Progenitor cell of endocrine pancreas (in vitro differentiated cells): ENCODE results near the gene SAFB. TPM values are rescaled to one million over a fixed set of nuclear protein-coding genes. Genes with fewer than 3 reads are reported as not detected.

Experiments
- DNase-seq: peaks from one replicate; pipeline ENCODE4 v3.0.0; 2021; ENCODE audit warnings: low spot score; ENCODE audit not compliant: unreplicated experiment
- H3K27ac Mint-ChIP-seq: 2 replicates; pipeline ENCODE4 v1.8.0; 2021; ENCODE audit warnings: mild to moderate bottlenecking, moderate library complexity, mixed read lengths
- H3K27me3 Mint-ChIP-seq: 2 replicates; pipeline ENCODE4 v1.8.0; 2021; ENCODE audit warnings: mixed read lengths
- H3K36me3 Mint-ChIP-seq: 2 replicates; pipeline ENCODE4 v1.8.0; 2022; ENCODE audit warnings: mixed read lengths; ENCODE audit not compliant: insufficient read depth
- H3K4me1 Mint-ChIP-seq: 2 replicates; pipeline ENCODE4 v1.8.0; 2021; ENCODE audit warnings: low read depth, mixed read lengths
- H3K4me3 Mint-ChIP-seq: 2 replicates; pipeline ENCODE4 v1.8.0; 2021; ENCODE audit warnings: low read depth, mild to moderate bottlenecking, moderate library complexity, mixed read lengths
- H3K9me3 Mint-ChIP-seq: 2 replicates; pipeline ENCODE4 v1.8.0; 2021; ENCODE audit warnings: low read depth, mixed read lengths
- total RNA-seq: library from RNA; stranded (reverse); gene quantifications from 2 replicates; pipeline ENCODE4 v1.2.1, GENCODE V29; 2021
- TF ChIP-seq, protein P1 (sequence below): fragments of 200-600 bp; sonication (generic); IDR thresholded peaks from one replicate; pipeline ENCODE4 v1.5.0; 2021; ENCODE audit warnings: antibody characterized with exemption, mild to moderate bottlenecking; ENCODE audit not compliant: unreplicated experiment

SAFB gene
- total RNA-seq, 1 donor from 2014 or later: 169 TPM

DNA sequence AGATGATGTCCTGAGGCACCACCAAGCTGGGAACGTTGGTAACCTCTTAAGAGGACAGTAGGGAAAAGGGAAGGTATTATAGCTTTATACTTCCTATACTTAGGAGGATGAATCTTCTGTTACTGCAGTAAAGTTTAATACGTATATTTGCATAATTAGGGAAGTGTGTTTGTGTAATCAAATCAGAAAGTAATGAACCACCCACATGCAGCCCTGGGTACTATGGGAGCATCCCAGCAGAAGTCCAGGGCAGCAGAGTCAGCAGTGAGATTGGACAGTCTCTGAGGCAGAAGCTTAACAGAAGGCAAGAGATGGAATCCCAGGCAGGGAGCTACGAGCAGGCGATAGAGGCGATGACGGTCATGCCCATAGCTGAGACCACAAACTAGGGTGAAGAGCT, 12.5 kb downstream of the SAFB start:
- H3K27ac Mint-ChIP-seq: peak overlapping the region; percentile 4
- peaks cover 5% of the 10 kb centered on the region for H3K4me1 Mint-ChIP-seq
- H3K9me3 Mint-ChIP-seq: no peaks in the 10 kb centered on the region
- DNase-seq: no peak
- no peak overlapping the region for H3K4me3 Mint-ChIP-seq
- TF ChIP-seq, protein P1, sequence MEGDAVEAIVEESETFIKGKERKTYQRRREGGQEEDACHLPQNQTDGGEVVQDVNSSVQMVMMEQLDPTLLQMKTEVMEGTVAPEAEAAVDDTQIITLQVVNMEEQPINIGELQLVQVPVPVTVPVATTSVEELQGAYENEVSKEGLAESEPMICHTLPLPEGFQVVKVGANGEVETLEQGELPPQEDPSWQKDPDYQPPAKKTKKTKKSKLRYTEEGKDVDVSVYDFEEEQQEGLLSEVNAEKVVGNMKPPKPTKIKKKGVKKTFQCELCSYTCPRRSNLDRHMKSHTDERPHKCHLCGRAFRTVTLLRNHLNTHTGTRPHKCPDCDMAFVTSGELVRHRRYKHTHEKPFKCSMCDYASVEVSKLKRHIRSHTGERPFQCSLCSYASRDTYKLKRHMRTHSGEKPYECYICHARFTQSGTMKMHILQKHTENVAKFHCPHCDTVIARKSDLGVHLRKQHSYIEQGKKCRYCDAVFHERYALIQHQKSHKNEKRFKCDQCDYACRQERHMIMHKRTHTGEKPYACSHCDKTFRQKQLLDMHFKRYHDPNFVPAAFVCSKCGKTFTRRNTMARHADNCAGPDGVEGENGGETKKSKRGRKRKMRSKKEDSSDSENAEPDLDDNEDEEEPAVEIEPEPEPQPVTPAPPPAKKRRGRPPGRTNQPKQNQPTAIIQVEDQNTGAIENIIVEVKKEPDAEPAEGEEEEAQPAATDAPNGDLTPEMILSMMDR: no peak
- H3K27me3 Mint-ChIP-seq: no peaks in the 10 kb centered on the region
- peaks cover 9% of the 10 kb centered on the region for H3K36me3 Mint-ChIP-seq

DNA sequence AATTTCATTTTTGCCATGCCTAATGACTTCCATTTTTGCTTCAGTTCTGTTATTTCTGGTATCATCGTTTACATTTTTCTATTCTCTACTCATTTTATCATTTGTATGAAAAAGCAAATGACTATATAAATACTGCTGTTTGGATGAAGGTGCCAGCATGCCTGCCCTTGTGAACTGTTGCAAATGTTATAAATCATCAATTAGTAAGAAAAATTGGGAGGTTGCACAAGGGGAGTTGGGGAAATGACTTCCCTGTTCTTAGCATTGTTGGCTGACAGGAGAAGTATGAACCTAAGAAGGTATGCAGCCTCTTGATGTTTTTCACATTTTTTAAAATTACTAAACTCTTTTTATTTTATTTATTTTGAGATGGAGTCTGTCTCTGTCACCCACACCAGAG, 15.1 kb downstream of the SAFB start:
- DNase-seq: no peak
- H3K9me3 Mint-ChIP-seq: no peaks in the 10 kb centered on the region
- TF ChIP-seq, protein P1: no peak
- peaks cover 1% of the 10 kb centered on the region for H3K4me1 Mint-ChIP-seq
- no peak overlapping the region for H3K27ac Mint-ChIP-seq
- peaks cover 9% of the 10 kb centered on the region for H3K36me3 Mint-ChIP-seq
- H3K4me3 Mint-ChIP-seq: no peak overlapping the region
- no peaks in the 10 kb centered on the region for H3K27me3 Mint-ChIP-seq

DNA sequence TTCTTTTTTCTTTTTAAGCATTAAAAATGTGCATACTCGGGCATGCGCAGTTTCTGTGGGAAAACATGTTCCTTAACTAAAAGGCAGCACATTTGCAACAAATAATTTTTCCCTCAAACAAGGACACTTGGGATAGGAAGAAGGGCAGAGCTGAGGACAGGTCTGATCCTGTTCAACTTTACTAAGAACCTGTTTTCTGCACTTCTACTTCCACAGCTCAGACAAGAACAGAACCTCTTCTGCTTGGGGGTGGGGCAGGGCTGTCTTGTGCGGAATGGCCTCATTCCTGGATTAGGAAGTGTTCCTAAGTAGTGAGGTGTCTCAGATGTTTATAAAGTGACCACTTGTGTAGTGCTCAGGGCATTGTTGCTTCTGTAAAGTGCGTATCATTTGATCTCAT, 18.3 kb downstream of the SAFB start:
- Mint-ChIP-seq H3K27me3 (no peaks in the 10 kb centered on the region), H3K27ac (no peak overlapping the region), H3K36me3 (peaks cover 12% of the 10 kb centered on the region), H3K4me3 (no peak overlapping the region), H3K4me1 (peaks cover 3% of the 10 kb centered on the region), H3K9me3 (no peaks in the 10 kb centered on the region)
- no peak for DNase-seq
- TF ChIP-seq, protein P1: no peak

DNA sequence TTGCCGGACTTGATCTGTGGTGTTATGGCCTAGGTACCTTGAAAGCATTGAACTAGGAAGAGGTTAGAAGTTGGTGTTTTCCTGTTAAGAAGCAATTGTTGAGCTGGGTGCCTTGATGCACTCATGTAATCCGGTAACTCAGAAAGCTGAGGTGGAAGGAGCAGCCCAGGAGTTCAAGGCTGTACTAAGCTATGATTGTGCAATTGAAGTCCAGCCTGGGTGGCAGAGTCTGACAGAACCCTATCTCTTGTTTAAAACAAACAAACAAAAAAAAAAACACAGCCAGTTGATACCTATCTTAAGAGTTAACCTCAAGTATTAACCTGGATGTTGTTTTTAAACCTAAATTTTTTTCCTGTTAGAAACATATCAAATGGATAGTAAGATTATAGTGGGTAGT, 19.3 kb downstream of the SAFB start:
- H3K4me1 Mint-ChIP-seq: peaks cover 3% of the 10 kb centered on the region
- TF ChIP-seq, protein P1: no peak
- no peaks in the 10 kb centered on the region for H3K27me3 Mint-ChIP-seq

DNA sequence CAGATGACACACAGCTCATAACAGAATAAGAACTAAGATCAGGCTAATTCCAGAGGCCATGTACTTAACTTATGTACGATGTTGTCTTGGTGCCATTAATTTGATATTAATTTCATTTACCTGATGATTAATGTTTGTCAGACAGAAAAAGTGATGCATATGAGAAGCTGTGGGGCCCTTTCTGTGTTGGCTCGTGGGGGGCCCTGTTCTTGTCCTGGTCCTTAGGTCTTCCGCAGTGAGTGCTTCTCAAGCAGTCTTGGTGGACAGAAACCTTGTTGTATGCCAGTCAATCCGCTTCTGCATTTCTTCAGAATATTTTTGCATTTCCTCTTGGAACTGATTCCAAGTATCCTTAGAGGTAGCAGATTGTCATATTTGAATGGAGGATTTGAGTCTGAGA, 20.2 kb downstream of the SAFB start:
- Mint-ChIP-seq H3K27ac (peak overlapping the region; percentile 56), H3K9me3 (no peaks in the 10 kb centered on the region), H3K4me1 (peaks cover 3% of the 10 kb centered on the region), H3K36me3 (peaks cover 24% of the 10 kb centered on the region), H3K4me3 (no peak overlapping the region), H3K27me3 (no peaks in the 10 kb centered on the region)
- TF ChIP-seq, protein P1: no peak
- DNase-seq: no peak

More for the DNA sequence above, 19.3 kb downstream of the SAFB start:
- H3K9me3 Mint-ChIP-seq: no peaks in the 10 kb centered on the region
- H3K4me3 Mint-ChIP-seq: no peak overlapping the region
- H3K36me3 Mint-ChIP-seq: peaks cover 22% of the 10 kb centered on the region
- H3K27ac Mint-ChIP-seq: no peak overlapping the region
- no peak for DNase-seq
